Peyer's patch (tissue), 4 donors: Measurements from ENCODE around the gene NEUROD2. TPM values are rescaled to one million over a fixed set of nuclear protein-coding genes. Genes with fewer than 3 reads are reported as not detected.

Source experiments
- DNase-seq, 3 donors: peaks; one replicate each; pipeline ENCODE4 v3.0.0-alpha.2; 2017 to 2019
- H3K27ac ChIP-seq, 4 donors: fragments of 200-600 bp; sonication (generic); one replicate each; pipeline ENCODE4 v1.5.1; 2016 to 2019
- H3K27me3 ChIP-seq, 2 donors: fragments of 200-600 bp; sonication (generic); one replicate each; pipeline ENCODE4 v1.5.1; 2019
- H3K36me3 ChIP-seq, 3 donors: fragments of 200-600 bp; sonication (generic); one replicate each; pipeline ENCODE4 v1.5.1; 2016 to 2019
- H3K4me1 ChIP-seq, 4 donors: fragments of 200-600 bp; sonication (generic); one replicate each; pipeline ENCODE4 v1.5.1; 2016 to 2019
- H3K4me3 ChIP-seq, 4 donors: fragments of 200-600 bp; sonication (generic); 1 replicate in 3 of 4; 2 replicates in 1 of 4; pipeline ENCODE4 v1.5.1; 2016 to 2019; ENCODE audit warnings: mild to moderate bottlenecking in 1 of 4
- H3K9me3 ChIP-seq, 4 donors: fragments of 200-600 bp; sonication (generic); one replicate each; pipeline ENCODE4 v1.5.1; 2016 to 2019; ENCODE audit warnings: mild to moderate bottlenecking in 1 of 4
- CTCF ChIP-seq, 6 experiments: fragments of 450-650 bp in 4 of 6; fragments of 200-600 bp in 2 of 6; sonication (generic) in 1 of 6; IDR thresholded peaks; one replicate each; pipeline ENCODE4 v1.5.1; 2017 to 2019; ENCODE audit warnings: antibody characterized with exemption in 6 of 6, mild to moderate bottlenecking in 3 of 6, moderate library complexity in 1 of 6
- POLR2A ChIP-seq, 2 donors: fragments of 450-650 bp; IDR thresholded peaks; one replicate each; pipeline ENCODE4 v1.5.1; 2017; ENCODE audit warnings: antibody characterized with exemption in 2 of 2, mild to moderate bottlenecking in 2 of 2, moderate library complexity in 2 of 2
- total RNA-seq, 4 donors: library from RNA; depleted of rRNA; stranded (reverse); fragments of >200 nt; gene quantifications; one replicate each; pipeline ENCODE4 v1.1.0, GENCODE V29; 2016

NEUROD2 gene
- total RNA-seq, 4 donors from 2014 or later: not detected

GRCh38 chr17:39642291-39643074 is 34.8 kb upstream of the NEUROD2 start:
- Histone ChIP-seq H3K27ac (no peak overlapping the region), H3K36me3 (no peaks in the 10 kb centered on the region), H3K4me3 (no peak overlapping the region), H3K9me3 (no peaks in the 10 kb centered on the region), H3K4me1 (peaks cover 0 to 55% (median 10%) of the 10 kb centered on the region in 4 donors), H3K27me3 (no peaks in the 10 kb centered on the region)
- no peak for DNase-seq
- TF ChIP-seq POLR2A (IDR thresholded peaks at IDR 0.05): no peak
- TF ChIP-seq CTCF (IDR thresholded peaks at IDR 0.05): no peak

GRCh38 chr17:39641883-39642282 is 34.2 kb upstream of the NEUROD2 start:
- Histone ChIP-seq H3K9me3 (no peaks in the 10 kb centered on the region), H3K27ac (no peak overlapping the region), H3K4me3 (no peak overlapping the region), H3K27me3 (no peaks in the 10 kb centered on the region), H3K36me3 (no peaks in the 10 kb centered on the region), H3K4me1 (peaks cover 0 to 55% (median 10%) of the 10 kb centered on the region in 4 donors)
- TF ChIP-seq CTCF (IDR thresholded peaks at IDR 0.05) (no peak), POLR2A (IDR thresholded peaks at IDR 0.05) (no peak)
- no peak for DNase-seq

- no peak for TF ChIP-seq CTCF (IDR thresholded peaks at IDR 0.05)
- no peaks in the 10 kb centered on the region for H3K9me3 ChIP-seq
- H3K4me3 ChIP-seq: no peak overlapping the region
- H3K4me1 ChIP-seq: peaks cover 0 to 62% (median 16%) of the 10 kb centered on the region in 4 donors
- no peaks in the 10 kb centered on the region for H3K27me3 ChIP-seq
- no peak overlapping the region for H3K27ac ChIP-seq
- DNase-seq: no peak
- no peaks in the 10 kb centered on the region for H3K36me3 ChIP-seq
Observed at GRCh38 chr17:39641097-39641496, 33.4 kb upstream of the NEUROD2 start.

GRCh38 chr17:39640591-39641031 is 32.9 kb upstream of the NEUROD2 start:
- no peak overlapping the region for H3K27ac ChIP-seq
- no peaks in the 10 kb centered on the region for H3K9me3 ChIP-seq
- TF ChIP-seq POLR2A (IDR thresholded peaks at IDR 0.05) (no peak), CTCF (IDR thresholded peaks at IDR 0.05) (no peak)
- no peak for DNase-seq
- no peaks in the 10 kb centered on the region for H3K36me3 ChIP-seq
- peaks cover 0 to 62% (median 16%) of the 10 kb centered on the region in 4 donors for H3K4me1 ChIP-seq
- no peaks in the 10 kb centered on the region for H3K27me3 ChIP-seq
- no peak overlapping the region for H3K4me3 ChIP-seq

GRCh38 chr17:39639566-39640458 is 32.1 kb upstream of the NEUROD2 start:
- no peaks in the 10 kb centered on the region for H3K9me3 ChIP-seq
- TF ChIP-seq CTCF (IDR thresholded peaks at IDR 0.05) (no peak), POLR2A (IDR thresholded peaks at IDR 0.05) (no peak)
- H3K27ac ChIP-seq: no peak overlapping the region
- no peaks in the 10 kb centered on the region for H3K36me3 ChIP-seq
- no peak for DNase-seq
- peaks cover 0 to 65% (median 16%) of the 10 kb centered on the region in 4 donors for H3K4me1 ChIP-seq
- H3K4me3 ChIP-seq: no peak overlapping the region
- no peaks in the 10 kb centered on the region for H3K27me3 ChIP-seq
